T-helper 17 cell (primary cell): ENCODE results near the gene ITFG1. TPM values are rescaled to one million over a fixed set of nuclear protein-coding genes. Genes with fewer than 3 reads are reported as not detected.

Experiments
- ATAC-seq: fragments of 150-1000 bp; cut with Tn5 transposase; 2 replicates; pipeline ENCODE4 v1.10.0; 2021; ENCODE audit warnings: mild to moderate bottlenecking, moderate library complexity
- DNase-seq, 3 donors: peaks; one replicate each; pipeline versions ENCODE4 v3.0.0 to v3.0.0-alpha.2; 2020 to 2021
- H3K9me3 ChIP-seq: one replicate; pipeline ENCODE4 v1.7.0; 2013; ENCODE audit warnings: low read length, mild to moderate bottlenecking; ENCODE audit not compliant: control insufficient read depth, poor library complexity, severe bottlenecking
- H3K27ac Mint-ChIP-seq: one replicate; pipeline ENCODE4 v1.8.0; 2022; ENCODE audit warnings: mild to moderate bottlenecking, moderate library complexity, mixed read lengths
- H3K27me3 Mint-ChIP-seq: one replicate; pipeline ENCODE4 v1.8.0; 2022; ENCODE audit warnings: mixed read lengths
- H3K36me3 Mint-ChIP-seq: one replicate; pipeline ENCODE4 v1.8.0; 2022; ENCODE audit warnings: low read depth, mixed read lengths
- H3K4me1 Mint-ChIP-seq: one replicate; pipeline ENCODE4 v1.8.0; 2022; ENCODE audit warnings: mild to moderate bottlenecking, mixed read lengths
- H3K4me3 Mint-ChIP-seq: one replicate; pipeline ENCODE4 v1.8.0; 2022; ENCODE audit warnings: mild to moderate bottlenecking, moderate library complexity, mixed read lengths
- total RNA-seq, 4 donors: library from RNA in 2 of 4; stranded (reverse) in 2 of 4; gene quantifications; one replicate each; pipeline ENCODE4 v1.2.3 and lab custom pipeline; 2022 to 2026

Gene ITFG1
- total RNA-seq, 2 donors from 2014 or later, result 27.6 to 29.5 TPM

- H3K27me3 Mint-ChIP-seq, result no peaks in the 10 kb centered on the region
- peaks cover 1% of the 10 kb centered on the region for H3K4me1 Mint-ChIP-seq
- peaks cover 7% of the 10 kb centered on the region for H3K36me3 Mint-ChIP-seq
- ATAC-seq (no peak), DNase-seq (no peak)
- H3K9me3 ChIP-seq, result no peaks in the 10 kb centered on the region
- H3K27ac Mint-ChIP-seq, result no peak overlapping the region
- H3K4me3 Mint-ChIP-seq, result no peak overlapping the region
Measured at GRCh38 chr16:47426806-47427205, 34.1 kb downstream of the ITFG1 start.

- no peaks in the 10 kb centered on the region for H3K9me3 ChIP-seq
- ATAC-seq (no peak), DNase-seq (no peak)
- peak overlapping the region; percentile 59 for H3K27ac Mint-ChIP-seq
- H3K27me3 Mint-ChIP-seq, result no peaks in the 10 kb centered on the region
- H3K4me3 Mint-ChIP-seq, result no peak overlapping the region
- no peaks in the 10 kb centered on the region for H3K4me1 Mint-ChIP-seq
- H3K36me3 Mint-ChIP-seq, result peaks cover 7% of the 10 kb centered on the region
Measured at GRCh38 chr16:47424846-47425245, 36.0 kb downstream of the ITFG1 start.

GRCh38 chr16:47416869-47417268, 44.0 kb downstream of the ITFG1 start:
- no peak overlapping the region for H3K27ac Mint-ChIP-seq
- ATAC-seq (no peak), DNase-seq (no peak)
- no peaks in the 10 kb centered on the region for H3K9me3 ChIP-seq
- peaks cover 2% of the 10 kb centered on the region for H3K36me3 Mint-ChIP-seq
- H3K27me3 Mint-ChIP-seq, result no peaks in the 10 kb centered on the region
- H3K4me1 Mint-ChIP-seq, result peaks cover 7% of the 10 kb centered on the region
- no peak overlapping the region for H3K4me3 Mint-ChIP-seq

- Mint-ChIP-seq H3K36me3 (peaks cover 2% of the 10 kb centered on the region), H3K4me3 (no peak overlapping the region), H3K27ac (no peak overlapping the region)
Measured at GRCh38 chr16:47413041-47413440, 47.8 kb downstream of the ITFG1 start.

GRCh38 chr16:47408491-47408890, 52.4 kb downstream of the ITFG1 start:
- Mint-ChIP-seq H3K4me1 (peaks cover 22% of the 10 kb centered on the region), H3K27ac (no peak overlapping the region), H3K36me3 (no peaks in the 10 kb centered on the region), H3K4me3 (no peak overlapping the region), H3K27me3 (no peaks in the 10 kb centered on the region)
- H3K9me3 ChIP-seq, result no peaks in the 10 kb centered on the region
- no peak for DNase-seq
- no peak for ATAC-seq

More at GRCh38 chr16:47413041-47413440, 47.8 kb downstream of the ITFG1 start:
- DNase-seq (no peak), ATAC-seq (no peak)
- peaks cover 20% of the 10 kb centered on the region for H3K4me1 Mint-ChIP-seq
- no peaks in the 10 kb centered on the region for H3K27me3 Mint-ChIP-seq
- no peaks in the 10 kb centered on the region for H3K9me3 ChIP-seq

- ATAC-seq (no peak), DNase-seq (no peak)
- no peaks in the 10 kb centered on the region for H3K27me3 Mint-ChIP-seq
- peaks cover 33% of the 10 kb centered on the region for H3K4me1 Mint-ChIP-seq
- no peak overlapping the region for H3K27ac Mint-ChIP-seq
- no peaks in the 10 kb centered on the region for H3K9me3 ChIP-seq
- peaks cover 14% of the 10 kb centered on the region for H3K36me3 Mint-ChIP-seq
- no peak overlapping the region for H3K4me3 Mint-ChIP-seq
Measured at GRCh38 chr16:47395733-47396498, 64.9 kb downstream of the ITFG1 start.

- DNase-seq, result no peak
- H3K27me3 Mint-ChIP-seq, result no peaks in the 10 kb centered on the region
- H3K4me1 Mint-ChIP-seq, result peaks cover 23% of the 10 kb centered on the region
- no peaks in the 10 kb centered on the region for H3K9me3 ChIP-seq
- peak overlapping the region; percentile 49 for H3K4me3 Mint-ChIP-seq
- H3K36me3 Mint-ChIP-seq, result peaks cover 8% of the 10 kb centered on the region
- peak; percentile 49 for ATAC-seq
- H3K27ac Mint-ChIP-seq, result peak overlapping the region; percentile 92
Measured at GRCh38 chr16:47392081-47392480, 68.8 kb downstream of the ITFG1 start.

GRCh38 chr16:47388705-47389104, 72.2 kb downstream of the ITFG1 start:
- H3K4me1 Mint-ChIP-seq, result peaks cover 18% of the 10 kb centered on the region

GRCh38 chr16:47387026-47387734, 73.7 kb downstream of the ITFG1 start:
- Mint-ChIP-seq H3K36me3 (no peaks in the 10 kb centered on the region), H3K4me1 (peaks cover 7% of the 10 kb centered on the region), H3K27me3 (no peaks in the 10 kb centered on the region), H3K27ac (no peak overlapping the region), H3K4me3 (no peak overlapping the region)
- DNase-seq (no peak), ATAC-seq (no peak)
- H3K9me3 ChIP-seq, result no peaks in the 10 kb centered on the region

More at GRCh38 chr16:47388705-47389104, 72.2 kb downstream of the ITFG1 start:
- H3K27me3 Mint-ChIP-seq, result no peaks in the 10 kb centered on the region
- no peak overlapping the region for H3K4me3 Mint-ChIP-seq
- H3K36me3 Mint-ChIP-seq, result no peaks in the 10 kb centered on the region
- no peaks in the 10 kb centered on the region for H3K9me3 ChIP-seq
- DNase-seq (no peak), ATAC-seq (no peak)
- H3K27ac Mint-ChIP-seq, result no peak overlapping the region

GRCh38 chr16:47386201-47386718, 74.6 kb downstream of the ITFG1 start:
- Mint-ChIP-seq H3K4me3 (no peak overlapping the region), H3K4me1 (peaks cover 5% of the 10 kb centered on the region), H3K27ac (no peak overlapping the region), H3K27me3 (no peaks in the 10 kb centered on the region), H3K36me3 (no peaks in the 10 kb centered on the region)
- ATAC-seq, result no peak
- no peaks in the 10 kb centered on the region for H3K9me3 ChIP-seq
- DNase-seq, result no peak

- H3K27me3 Mint-ChIP-seq, result no peaks in the 10 kb centered on the region
- H3K4me1 Mint-ChIP-seq, result peaks cover 8% of the 10 kb centered on the region
- DNase-seq (no peak), ATAC-seq (no peak)
- peaks cover 5% of the 10 kb centered on the region for H3K36me3 Mint-ChIP-seq
- no peak overlapping the region for H3K4me3 Mint-ChIP-seq
- no peaks in the 10 kb centered on the region for H3K9me3 ChIP-seq
- H3K27ac Mint-ChIP-seq, result no peak overlapping the region
Measured at GRCh38 chr16:47382362-47382761, 78.5 kb downstream of the ITFG1 start.

GRCh38 chr16:47377154-47377553, 83.7 kb downstream of the ITFG1 start:
- Mint-ChIP-seq H3K4me1 (peaks cover 5% of the 10 kb centered on the region), H3K36me3 (peaks cover 12% of the 10 kb centered on the region), H3K4me3 (no peak overlapping the region), H3K27me3 (no peaks in the 10 kb centered on the region), H3K27ac (no peak overlapping the region)
- ATAC-seq (no peak), DNase-seq (no peak)
- no peaks in the 10 kb centered on the region for H3K9me3 ChIP-seq

- DNase-seq, result no peak
Measured at GRCh38 chr16:47375423-47375822, 85.4 kb downstream of the ITFG1 start.

More at GRCh38 chr16:47375423-47375822, 85.4 kb downstream of the ITFG1 start:
- no peak overlapping the region for H3K27ac Mint-ChIP-seq
- ATAC-seq, result no peak
- no peaks in the 10 kb centered on the region for H3K27me3 Mint-ChIP-seq
- peaks cover 15% of the 10 kb centered on the region for H3K36me3 Mint-ChIP-seq
- H3K9me3 ChIP-seq, result no peaks in the 10 kb centered on the region
- no peak overlapping the region for H3K4me3 Mint-ChIP-seq
- H3K4me1 Mint-ChIP-seq, result peaks cover 3% of the 10 kb centered on the region
